HG03280 (cell line): ENCODE measurements around the gene RBM7.

ENCODE experiments used
- ATAC-seq: cut with Tn5 transposase; IDR thresholded peaks from one replicate; pipeline ENCODE4 v1.9.1; 2021; ENCODE audit warnings: mild to moderate bottlenecking, moderate library complexity; ENCODE audit not compliant: unreplicated experiment

The RBM7 gene

DNA sequence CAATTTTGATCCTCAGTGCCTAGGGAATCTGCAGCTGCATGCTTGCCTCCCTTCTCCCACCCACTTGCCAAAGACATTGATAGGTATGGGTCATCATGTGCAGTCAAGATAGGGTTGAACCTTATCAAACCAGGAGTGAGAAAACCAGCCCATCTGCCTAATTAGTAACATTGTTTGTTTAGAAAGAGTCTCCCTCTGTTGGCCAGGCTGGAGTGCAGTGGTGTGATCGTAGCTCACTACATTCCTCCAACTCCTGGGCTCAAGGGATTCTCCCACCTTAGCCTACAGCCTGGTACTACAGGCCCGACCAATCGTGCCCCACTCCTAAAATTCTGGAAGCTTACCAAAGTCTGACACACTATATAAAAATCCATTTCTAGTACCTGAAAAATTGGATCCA, 4.7 kb upstream of the RBM7 start:
- no peak for ATAC-seq

- ATAC-seq: no peak
Measured at GRCh38 chr11:114396916-114397315, 3.5 kb upstream of the RBM7 start.

DNA sequence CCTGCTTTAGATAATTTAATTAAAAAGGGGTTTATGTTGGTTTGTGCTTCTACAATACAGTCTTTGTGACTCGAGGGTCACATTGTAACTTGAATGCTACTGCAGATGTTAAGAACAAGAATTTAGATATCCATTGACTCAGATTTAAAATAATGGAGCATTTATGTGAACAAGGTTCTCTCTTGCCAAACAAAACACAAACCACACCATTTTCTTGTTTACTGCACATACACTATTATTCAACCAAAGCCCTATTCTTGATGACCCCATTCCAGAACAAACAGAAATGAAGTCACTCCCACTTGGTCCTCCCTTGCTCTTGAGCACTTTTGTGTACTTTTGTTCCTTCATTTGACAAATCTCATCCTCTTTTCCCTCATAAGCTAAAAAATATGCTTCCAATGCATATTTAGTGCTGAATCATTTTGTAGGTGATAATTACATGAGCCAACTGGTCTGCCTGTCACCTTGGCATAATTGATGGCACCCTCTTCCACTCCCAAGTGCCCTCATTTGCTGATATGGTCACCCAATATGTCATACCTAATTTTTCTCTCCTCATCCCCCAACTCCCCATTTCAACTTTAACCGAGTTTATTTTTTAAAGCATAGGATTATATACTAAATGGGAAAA, 3.0 kb upstream of the RBM7 start:
- ATAC-seq: no peak

DNA sequence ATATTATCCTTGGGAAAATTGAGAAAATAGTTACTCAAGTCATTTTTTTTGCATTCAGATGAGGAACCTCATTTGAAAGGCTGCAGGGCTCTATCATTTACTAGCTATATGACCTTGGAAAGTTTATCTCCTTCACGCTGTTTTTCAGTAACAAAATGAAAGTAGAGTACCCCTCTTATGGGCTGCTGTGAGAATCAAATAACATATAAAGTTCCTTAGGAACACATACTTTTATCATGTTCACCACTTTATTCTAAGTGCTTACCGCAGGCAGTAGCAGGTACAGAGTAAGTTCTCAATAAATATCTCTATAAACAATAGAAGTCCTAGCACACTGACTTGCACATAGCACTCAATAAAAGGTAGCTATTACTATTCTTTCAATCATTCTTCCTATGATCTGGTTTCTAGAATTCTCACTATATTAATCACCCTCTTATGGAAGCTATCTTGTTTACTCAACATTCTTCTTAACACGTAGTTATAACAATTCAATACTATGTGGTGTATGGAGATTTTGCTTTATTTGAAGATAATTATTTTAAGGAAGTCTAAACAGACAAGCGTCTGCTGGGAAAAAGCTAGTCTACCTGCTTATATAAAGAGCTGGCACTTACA, 2.1 kb upstream of the RBM7 start:
- no peak for ATAC-seq

DNA sequence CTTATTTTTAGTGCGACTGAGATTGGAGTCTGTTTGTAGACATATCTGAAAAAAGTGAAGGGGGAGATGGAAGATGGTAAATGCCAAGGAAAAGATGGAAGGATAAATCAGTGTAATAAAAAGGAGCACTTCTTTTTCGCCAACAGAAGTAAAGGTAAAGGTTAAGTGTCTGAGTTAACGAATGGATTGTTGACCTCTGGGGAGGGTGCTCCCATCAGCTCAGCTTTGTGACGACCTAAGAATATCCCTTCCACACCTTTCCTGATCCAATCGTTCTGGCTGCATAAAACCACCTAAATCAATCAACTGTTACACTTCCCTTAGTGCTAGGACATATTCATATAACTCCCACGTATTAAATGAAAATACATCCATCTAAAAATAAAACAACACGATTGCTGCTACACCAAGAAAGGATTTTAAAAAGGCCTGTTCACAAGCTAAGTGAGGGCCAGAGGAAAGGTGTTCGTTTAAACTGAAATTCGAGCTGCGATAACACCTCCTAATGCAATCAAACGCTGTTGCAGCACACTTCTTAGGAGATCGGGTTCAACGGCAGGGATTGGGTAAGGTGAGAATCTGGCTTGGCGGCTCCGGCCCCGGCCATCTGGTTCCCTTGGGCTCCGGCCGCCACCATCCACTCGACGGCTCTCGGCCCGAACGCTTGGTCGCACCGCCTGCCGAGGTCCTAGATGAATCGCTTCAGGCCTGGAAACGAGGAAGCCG, 813 bp upstream of the RBM7 start:
- peak; percentile 17 for ATAC-seq

- no peak for ATAC-seq
Measured at GRCh38 chr11:114400915-114401223, 403 bp downstream of the RBM7 start.

- no peak for ATAC-seq
Measured at GRCh38 chr11:114401311-114401710, 845 bp downstream of the RBM7 start.

- no peak for ATAC-seq
Measured at GRCh38 chr11:114412946-114413345, 12.5 kb downstream of the RBM7 start.

- no peak for ATAC-seq
Measured at GRCh38 chr11:114413958-114414357, 13.5 kb downstream of the RBM7 start.

- ATAC-seq: no peak
Measured at GRCh38 chr11:114416441-114416961, 16.0 kb downstream of the RBM7 start.

- ATAC-seq: no peak
Measured at GRCh38 chr11:114426280-114426679, 25.8 kb downstream of the RBM7 start.

DNA sequence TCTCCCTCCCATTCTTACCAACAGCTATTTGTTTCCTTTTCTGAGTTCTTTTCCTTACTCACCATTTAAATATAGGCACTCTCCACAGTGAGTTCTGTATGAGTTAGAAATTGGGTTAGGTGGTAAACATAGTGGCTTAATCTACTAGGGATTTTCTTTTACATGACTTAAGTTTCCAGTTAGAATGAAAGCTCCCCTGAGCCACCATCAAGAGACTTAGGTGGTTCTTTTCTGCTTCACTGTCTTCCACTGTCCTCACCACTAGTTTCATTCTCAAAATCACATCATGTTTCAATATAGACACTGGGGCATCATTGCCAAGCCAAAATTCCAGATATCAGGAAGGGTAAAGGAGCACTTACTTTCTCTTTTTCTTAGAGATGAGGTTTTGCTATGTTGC, 29.8 kb downstream of the RBM7 start:
- ATAC-seq: no peak

- ATAC-seq: no peak
Measured at GRCh38 chr11:114432893-114433292, 32.4 kb downstream of the RBM7 start.

GRCh38 chr11:114433376-114433775, 32.9 kb downstream of the RBM7 start:
- ATAC-seq: no peak

DNA sequence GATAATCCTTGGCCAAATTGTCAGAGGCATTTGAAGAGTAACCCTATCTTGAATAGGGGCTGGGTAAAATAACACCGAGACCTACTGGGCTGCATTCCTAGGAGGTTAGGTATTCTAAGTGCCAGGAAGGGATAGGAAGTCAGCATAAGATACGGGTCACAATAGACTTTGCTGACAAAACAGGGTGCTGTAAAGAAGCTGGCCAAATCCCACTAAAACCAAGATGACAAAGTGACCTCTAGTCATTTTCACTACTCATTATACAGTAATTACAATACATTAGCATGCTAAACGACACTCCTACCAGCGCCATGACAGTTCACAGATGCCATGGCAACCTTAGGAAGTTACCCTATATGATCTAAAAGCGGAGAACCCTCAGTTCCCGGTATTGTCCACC, 37.8 kb downstream of the RBM7 start:
- ATAC-seq: no peak

DNA sequence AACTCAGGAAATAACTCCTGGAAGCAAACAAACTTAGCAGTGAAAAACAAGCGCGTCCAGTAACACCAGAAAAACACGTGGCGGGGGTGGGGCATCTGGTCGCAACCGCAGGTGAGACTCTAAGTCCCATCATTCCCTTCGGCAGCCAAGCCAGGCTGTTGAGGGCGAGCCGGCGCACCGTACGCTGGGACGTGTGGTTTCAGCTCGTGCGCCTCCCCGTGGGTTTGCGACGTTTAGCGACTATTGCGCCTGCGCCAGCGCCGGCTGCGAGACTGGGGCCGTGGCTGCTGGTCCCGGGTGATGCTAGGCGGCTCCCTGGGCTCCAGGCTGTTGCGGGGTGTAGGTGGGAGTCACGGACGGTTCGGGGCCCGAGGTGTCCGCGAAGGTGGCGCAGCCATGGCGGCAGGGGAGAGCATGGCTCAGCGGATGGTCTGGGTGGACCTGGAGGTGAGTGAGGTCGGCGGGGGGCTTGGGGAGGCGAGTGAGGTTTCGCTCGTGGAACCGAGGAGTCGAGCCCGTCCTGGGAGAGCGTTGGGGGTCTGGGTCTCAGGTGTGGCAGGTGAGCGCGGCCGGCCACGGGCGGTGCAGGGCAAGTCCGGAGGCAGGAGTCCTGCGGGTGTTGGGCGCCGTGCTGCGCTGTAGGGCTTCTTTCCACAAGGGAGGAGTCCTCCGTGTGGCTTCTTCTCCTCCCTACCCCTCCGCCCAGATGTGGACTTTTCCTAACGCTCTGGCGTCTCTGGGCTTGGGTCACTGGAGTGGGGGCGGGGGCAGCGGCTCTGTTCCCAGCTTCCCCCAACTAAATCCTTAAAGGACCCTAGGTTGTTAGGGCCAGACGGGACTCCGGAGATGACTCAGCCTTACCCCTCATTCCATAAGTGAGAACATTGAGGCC, 39.0 kb downstream of the RBM7 start, which contains the start of gene REXO2:
TSS of gene REXO2 (plus strand) at position 239 of the 892 bp plus-strand sequence. CDS start at position 301, 62 bp downstream.
- peak; percentile 100 for ATAC-seq

- ATAC-seq: no peak
Measured at GRCh38 chr11:114440121-114440860, 39.8 kb downstream of the RBM7 start.

- no peak for ATAC-seq
Measured at GRCh38 chr11:114440971-114441763, 40.7 kb downstream of the RBM7 start.

GRCh38 chr11:114441921-114442320, 41.5 kb downstream of the RBM7 start:
- no peak for ATAC-seq

DNA sequence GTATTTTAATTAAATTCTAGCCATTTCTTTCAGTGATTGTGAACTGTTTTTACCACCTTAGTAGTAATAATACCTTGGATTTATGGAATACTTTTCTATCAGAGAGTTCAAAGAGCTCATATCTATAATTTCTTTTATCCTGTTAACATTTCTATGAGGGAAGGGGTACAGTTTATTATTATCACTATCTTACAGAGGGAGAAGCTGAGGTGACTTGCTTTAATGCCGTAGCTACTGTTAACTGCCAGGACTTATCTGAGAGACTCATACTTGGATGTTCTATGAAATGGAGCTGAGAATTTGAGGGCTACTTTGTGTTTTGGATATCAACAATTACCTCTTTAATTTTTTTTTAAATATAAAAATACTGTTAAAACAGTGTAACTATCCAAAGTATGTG, 42.1 kb downstream of the RBM7 start:
- ATAC-seq: no peak
